GM19239 (cell line): ENCODE results near the gene TMPRSS7.
"Not testable (repeated sequence)": the region's sequence is repeated elsewhere in the genome, so short reads cannot be mapped to it uniquely, and the experiment has no call there.

ENCODE experiments used
- DNase-seq: peaks from one replicate; pipeline ENCODE4 v3.0.0; 2011; ENCODE audit warnings: low spot score; ENCODE audit not compliant: insufficient read length
- FAIRE-seq: peaks from 2 replicates; lab custom pipeline; 2011; peaks lifted over from hg19 to GRCh38; lab: Jason Lieb, UNC

TMPRSS7 gene

GRCh38 chr3:112048911-112049310 is 14.4 kb downstream of the TMPRSS7 start:
- FAIRE-seq (no peak), DNase-seq (no peak)

GRCh38 chr3:112053229-112053628 is 18.7 kb downstream of the TMPRSS7 start:
- DNase-seq (no peak), FAIRE-seq (no peak)

GRCh38 chr3:112056451-112056929 is 22.0 kb downstream of the TMPRSS7 start:
- no peak for FAIRE-seq
- no peak for DNase-seq

- FAIRE-seq (no peak), DNase-seq (no peak)
Observed at GRCh38 chr3:112059497-112059896, 25.0 kb downstream of the TMPRSS7 start.

- DNase-seq (no peak), FAIRE-seq (no peak)
Observed at GRCh38 chr3:112061152-112061551, 26.6 kb downstream of the TMPRSS7 start.

- not testable (repeated sequence) for DNase-seq, FAIRE-seq
Observed at GRCh38 chr3:112072387-112073060, 38.0 kb downstream of the TMPRSS7 start.

GRCh38 chr3:112074006-112074405 is 39.5 kb downstream of the TMPRSS7 start:
- DNase-seq: no peak
- no peak for FAIRE-seq

- DNase-seq (no peak), FAIRE-seq (no peak)
Observed at GRCh38 chr3:112074616-112075497, 40.3 kb downstream of the TMPRSS7 start.

- FAIRE-seq (no peak), DNase-seq (no peak)
Observed at GRCh38 chr3:112078125-112079083, 43.9 kb downstream of the TMPRSS7 start.

GRCh38 chr3:112083239-112083638 is 48.7 kb downstream of the TMPRSS7 start:
- no peak for FAIRE-seq
- no peak for DNase-seq

GRCh38 chr3:112084980-112085705 is 50.6 kb downstream of the TMPRSS7 start:
- FAIRE-seq (no peak), DNase-seq (no peak)

GRCh38 chr3:112085735-112086075 is 51.2 kb downstream of the TMPRSS7 start:
- DNase-seq: no peak
- FAIRE-seq: no peak

- FAIRE-seq: peak; percentile 59
Observed at GRCh38 chr3:112086076-112086854, 51.7 kb downstream of the TMPRSS7 start, which contains the start of gene C3orf52. TSS of gene C3orf52 (plus strand) at chr3:112086389. CDS start at chr3:112086408, 19 bp downstream.

GRCh38 chr3:112086875-112087524 is 52.5 kb downstream of the TMPRSS7 start:
- FAIRE-seq (peak; percentile 11), DNase-seq (no peak)

More at GRCh38 chr3:112086076-112086854, 51.7 kb downstream of the TMPRSS7 start, which contains the start of gene C3orf52:
- peak; percentile 57 for DNase-seq

GRCh38 chr3:112087746-112088145 is 53.2 kb downstream of the TMPRSS7 start:
- DNase-seq (no peak), FAIRE-seq (no peak)

GRCh38 chr3:112088944-112089343 is 54.4 kb downstream of the TMPRSS7 start:
- FAIRE-seq (no peak), DNase-seq (no peak)

GRCh38 chr3:112089956-112090886 is 55.7 kb downstream of the TMPRSS7 start:
- FAIRE-seq: no peak

More at GRCh38 chr3:112089956-112090886, 55.7 kb downstream of the TMPRSS7 start:
- no peak for DNase-seq
